Thoracic aorta (tissue), 2 donors: ENCODE results near the gene SLC25A24. TPM values are rescaled to one million over a fixed set of nuclear protein-coding genes. Genes with fewer than 3 reads are reported as not detected.
"Not testable (repeated sequence)": the region's sequence is repeated elsewhere in the genome, so short reads cannot be mapped to it uniquely, and the experiment has no call there.

ENCODE experiments used
- ATAC-seq: fragments of 150-250 bp; one replicate; pipeline ENCODE4 v1.8.0; 2017; ENCODE audit warnings: low read depth; ENCODE audit not compliant: insufficient number of reproducible peaks, low FRiP score
- DNase-seq: peaks from one replicate; pipeline ENCODE4 v3.0.0-alpha.2; 2020; ENCODE audit warnings: low spot score
- H3K27ac ChIP-seq, 2 donors: fragments of 200-600 bp; sonication (generic); 1 replicate in 1 of 2; 2 replicates in 1 of 2; pipeline ENCODE4 v1.5.1; 2016; ENCODE audit warnings: mild to moderate bottlenecking in 2 of 2, moderate library complexity in 2 of 2
- H3K27me3 ChIP-seq: fragments of 200-600 bp; sonication (generic); replicated peaks from 2 replicates; pipeline ENCODE4 v1.6.0; 2016; ENCODE audit warnings: mild to moderate bottlenecking; ENCODE audit not compliant: insufficient read depth
- H3K36me3 ChIP-seq: fragments of 200-600 bp; sonication (generic); one replicate; pipeline ENCODE4 v1.5.1; 2016
- H3K4me1 ChIP-seq, 2 donors: fragments of 200-600 bp; sonication (generic); 1 replicate in 1 of 2; 2 replicates in 1 of 2; pipeline versions ENCODE4 v1.5.1 to v1.6.0; 2016; ENCODE audit warnings: low read depth in 2 of 2, mild to moderate bottlenecking in 1 of 2; ENCODE audit not compliant: control insufficient read depth in 1 of 2
- H3K4me3 ChIP-seq: fragments of 200-600 bp; sonication (generic); 2 replicates; pipeline ENCODE4 v1.5.1; 2016; ENCODE audit warnings: mild to moderate bottlenecking
- H3K9me3 ChIP-seq: fragments of 200-600 bp; sonication (generic); 2 replicates; pipeline ENCODE4 v1.5.1; 2016
- CTCF ChIP-seq: fragments of 200-600 bp; sonication (generic); IDR thresholded peaks from one replicate; pipeline ENCODE4 v1.5.1; 2019; ENCODE audit warnings: antibody characterized with exemption
- total RNA-seq, 2 donors: library from RNA; depleted of rRNA; stranded (reverse); fragments of >200 nt; gene quantifications; one replicate each; pipeline versions ENCODE4 v1.1.0 to v1.2.3, GENCODE V29; 2016

Gene SLC25A24
- total RNA-seq, 2 donors from 2014 or later, result 25.9 to 26.0 TPM

- no peak for DNase-seq
- Histone ChIP-seq H3K4me1 (no peaks in the 10 kb centered on the region), H3K4me3 (no peak overlapping the region), H3K27me3 (no peaks in the 10 kb centered on the region), H3K9me3 (no peaks in the 10 kb centered on the region), H3K27ac (no peak overlapping the region), H3K36me3 (peaks cover 22% of the 10 kb centered on the region)
- no peak for TF ChIP-seq CTCF
- ATAC-seq, result no peak
Measured at GRCh38 chr1:108151548-108151947, 48.6 kb downstream of the SLC25A24 start.

- H3K36me3 ChIP-seq, result peaks cover 16% of the 10 kb centered on the region
- H3K9me3 ChIP-seq, result no peaks in the 10 kb centered on the region
- no peaks in the 10 kb centered on the region for H3K4me1 ChIP-seq
- H3K27me3 ChIP-seq, result no peaks in the 10 kb centered on the region
- H3K27ac ChIP-seq, result no peak overlapping the region
- TF ChIP-seq CTCF, result no peak
- ATAC-seq (no peak), DNase-seq (no peak)
- no peak overlapping the region for H3K4me3 ChIP-seq
Measured at GRCh38 chr1:108149796-108150467, 50.2 kb downstream of the SLC25A24 start.

DNA sequence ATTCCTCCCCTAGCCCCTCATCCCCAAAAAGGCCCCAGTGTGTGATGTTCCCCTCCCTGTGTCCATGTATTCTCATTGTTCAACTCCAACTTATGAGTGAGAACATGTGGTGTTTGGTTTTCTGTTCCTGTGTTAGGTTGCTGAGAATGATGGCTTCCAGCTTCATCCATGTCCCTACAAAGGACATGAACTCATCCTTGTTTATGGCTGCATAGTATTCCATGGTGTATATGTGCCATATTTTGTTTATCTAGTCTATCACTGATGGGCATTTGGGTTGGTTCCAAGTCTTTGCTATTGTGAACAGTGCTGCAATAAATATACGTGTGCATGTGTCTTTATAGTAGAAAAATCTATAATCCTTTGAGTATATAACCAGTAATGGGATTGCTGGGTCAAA is 55.6 kb downstream of the SLC25A24 start:
- H3K4me3 ChIP-seq, H3K36me3 ChIP-seq, H3K27ac ChIP-seq, ATAC-seq, H3K4me1 ChIP-seq, H3K27me3 ChIP-seq, H3K9me3 ChIP-seq, DNase-seq: not testable (repeated sequence)

DNA sequence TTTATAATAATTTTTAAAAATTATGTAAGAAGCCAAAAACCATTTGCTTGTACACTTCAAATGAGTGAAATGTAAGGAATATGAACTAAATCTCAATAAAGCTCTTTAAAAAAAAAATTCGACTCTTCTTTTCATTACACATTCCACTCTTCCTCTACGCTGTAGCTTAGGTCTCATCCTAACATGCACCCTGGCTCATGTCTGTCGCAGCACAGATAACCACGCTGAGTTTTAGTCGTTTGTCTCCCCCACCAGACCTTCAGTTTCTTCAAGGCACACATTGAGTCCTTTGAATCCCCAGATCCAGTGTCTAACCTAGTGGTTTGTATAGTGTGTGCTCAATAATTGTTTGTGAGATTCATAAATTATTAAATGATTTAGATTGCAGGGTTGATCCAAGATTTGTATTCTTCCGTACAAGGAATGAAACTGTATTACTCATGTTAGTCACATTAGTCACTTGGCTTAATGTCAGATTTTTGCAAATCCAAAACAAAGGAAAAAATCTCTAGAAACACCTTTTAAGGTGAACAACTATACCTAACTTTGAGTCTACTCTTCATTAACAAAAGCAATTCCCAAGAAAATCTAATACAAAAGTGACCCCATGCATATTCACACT is 57.3 kb downstream of the SLC25A24 start:
- Histone ChIP-seq H3K4me1 (peaks cover 0 to 15% of the 10 kb centered on the region in 2 donors), H3K9me3 (no peaks in the 10 kb centered on the region), H3K4me3 (no peak overlapping the region), H3K27ac (peak overlapping the region in 1 of 2 donors; percentile 28), H3K36me3 (peaks cover 8% of the 10 kb centered on the region), H3K27me3 (no peaks in the 10 kb centered on the region)
- TF ChIP-seq CTCF, result no peak
- DNase-seq (no peak), ATAC-seq (no peak)

GRCh38 chr1:108142258-108142657 is 57.9 kb downstream of the SLC25A24 start:
- no peak for TF ChIP-seq CTCF
- no peaks in the 10 kb centered on the region for H3K9me3 ChIP-seq

More at GRCh38 chr1:108142258-108142657, 57.9 kb downstream of the SLC25A24 start:
- Histone ChIP-seq H3K4me1 (peaks cover 0 to 17% of the 10 kb centered on the region in 2 donors), H3K27me3 (no peaks in the 10 kb centered on the region), H3K4me3 (no peak overlapping the region), H3K36me3 (peaks cover 10% of the 10 kb centered on the region), H3K27ac (no peak overlapping the region)
- ATAC-seq, result no peak
- no peak for DNase-seq
